NCI-H2196 (cell line): ENCODE measurements around the gene ACAN.

Experiments used
- DNase-seq: peaks from one replicate; lab custom pipeline; 2025; ENCODE audit not compliant: unreplicated experiment; lab: John Stamatoyannopoulos, UW

ACAN gene

DNA sequence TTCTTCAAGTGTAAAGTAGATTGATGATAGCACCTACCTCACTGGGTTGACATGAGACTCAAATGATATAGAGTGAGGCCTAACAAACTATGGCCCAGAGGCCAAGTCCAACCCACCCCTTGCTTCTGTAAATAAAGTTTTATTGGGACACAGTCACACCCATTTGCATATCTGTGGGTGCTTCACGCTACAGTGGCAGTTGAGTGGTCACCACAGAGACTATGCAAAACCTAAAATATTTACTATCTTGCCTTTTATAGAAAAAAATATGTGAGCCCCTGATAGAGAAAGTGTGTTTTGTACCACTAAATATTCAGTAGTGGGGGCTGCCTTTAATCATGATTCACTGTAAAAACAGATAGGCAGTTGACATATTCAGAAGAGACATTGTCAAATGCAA lies 38.0 kb downstream of the ACAN start:
- no peak for DNase-seq

DNA sequence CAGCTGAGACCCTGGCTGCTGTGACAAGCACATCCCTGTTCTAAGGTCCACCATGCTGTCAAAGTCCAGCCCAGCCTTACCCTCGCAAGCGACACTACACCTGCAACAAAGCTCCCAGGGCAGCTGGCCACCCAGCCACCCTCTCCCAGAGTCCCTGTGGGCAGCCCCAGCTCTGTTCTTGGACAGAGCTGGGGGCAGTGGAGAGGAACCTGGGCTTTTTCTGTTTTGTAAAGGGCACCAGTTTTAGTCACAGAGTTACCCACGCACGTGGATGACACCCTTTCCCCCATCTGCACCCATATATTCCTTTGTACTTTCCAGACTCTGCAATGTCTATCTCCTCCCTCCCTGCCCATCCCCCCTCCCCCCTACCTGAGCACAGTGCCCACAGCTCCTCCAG lies 38.9 kb downstream of the ACAN start:
- DNase-seq, result no peak

GRCh38 chr15:88843334-88843733 lies 40.1 kb downstream of the ACAN start:
- DNase-seq, result no peak

DNA sequence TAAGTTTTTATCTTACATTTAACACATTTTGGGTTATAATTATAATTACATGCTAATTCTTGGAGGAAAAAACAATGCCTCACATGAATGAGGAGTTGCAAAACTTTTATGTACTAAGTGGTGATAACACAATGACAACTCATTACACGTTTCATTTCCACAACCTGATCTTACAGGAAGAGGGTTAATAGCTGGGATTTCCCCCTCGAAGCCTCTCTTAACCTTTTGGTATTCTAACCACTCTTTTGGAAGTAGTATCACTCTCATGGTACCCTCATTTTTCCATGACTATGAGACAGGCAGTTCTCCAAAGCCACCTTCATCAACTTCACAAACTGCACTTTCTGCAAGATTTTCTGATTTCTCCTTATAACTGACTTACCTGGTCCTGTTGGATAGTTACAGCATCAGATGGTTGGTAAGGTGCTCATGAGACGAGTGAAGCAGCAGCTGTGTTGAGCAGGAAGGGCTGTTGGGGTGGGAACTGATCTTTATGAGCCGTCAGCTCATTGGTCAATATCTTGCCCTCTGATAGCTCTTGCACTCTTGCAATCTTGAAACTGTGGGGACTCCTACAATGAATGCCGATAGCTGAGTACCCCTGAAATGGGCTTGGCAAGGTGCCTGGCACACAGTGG lies 41.6 kb downstream of the ACAN start:
- no peak for DNase-seq

GRCh38 chr15:88845616-88846015 lies 42.4 kb downstream of the ACAN start:
- DNase-seq, result no peak

DNA sequence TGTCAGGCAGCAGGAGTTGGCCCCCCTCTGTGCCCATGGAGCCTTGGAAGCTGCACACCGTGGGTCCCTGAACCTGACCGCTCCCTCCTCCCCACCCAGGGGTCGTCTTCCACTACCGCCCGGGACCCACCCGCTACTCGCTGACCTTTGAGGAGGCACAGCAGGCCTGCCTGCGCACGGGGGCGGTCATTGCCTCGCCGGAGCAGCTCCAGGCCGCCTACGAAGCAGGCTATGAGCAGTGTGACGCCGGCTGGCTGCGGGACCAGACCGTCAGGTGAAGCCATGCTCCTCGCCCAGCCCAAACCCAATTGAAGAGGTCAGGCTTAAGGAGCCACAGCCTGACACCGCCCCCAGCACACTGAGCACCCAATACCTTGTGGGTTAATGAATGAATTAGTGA lies 43.9 kb downstream of the ACAN start:
- DNase-seq, result no peak

GRCh38 chr15:88848203-88848602 lies 45.0 kb downstream of the ACAN start:
- no peak for DNase-seq

DNA sequence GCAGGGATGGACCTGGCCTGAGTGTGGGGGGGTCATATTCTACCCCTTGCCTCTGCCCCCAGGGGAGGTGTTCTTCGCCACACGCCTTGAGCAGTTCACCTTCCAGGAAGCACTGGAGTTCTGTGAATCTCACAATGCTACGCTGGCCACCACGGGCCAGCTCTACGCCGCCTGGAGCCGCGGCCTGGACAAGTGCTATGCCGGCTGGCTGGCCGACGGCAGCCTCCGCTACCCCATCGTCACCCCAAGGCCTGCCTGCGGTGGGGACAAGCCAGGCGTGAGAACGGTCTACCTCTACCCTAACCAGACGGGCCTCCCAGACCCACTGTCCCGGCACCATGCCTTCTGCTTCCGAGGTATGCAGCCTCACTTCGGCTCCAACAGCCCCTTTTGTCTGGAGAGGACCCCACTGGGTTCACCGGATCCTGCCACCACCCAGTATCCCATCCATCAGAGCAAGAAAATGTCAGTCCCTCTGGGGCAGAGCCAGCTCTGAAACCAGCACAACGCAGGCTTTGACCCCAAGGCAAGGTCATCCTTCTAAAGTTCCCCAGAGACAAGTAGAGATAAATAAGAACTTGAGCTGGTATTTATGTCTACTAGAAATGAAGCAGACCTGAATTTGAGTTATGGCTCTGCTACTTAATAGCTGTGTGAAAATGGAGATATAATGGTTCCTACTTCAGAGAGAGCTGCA lies 46.3 kb downstream of the ACAN start:
- no peak for DNase-seq

DNA sequence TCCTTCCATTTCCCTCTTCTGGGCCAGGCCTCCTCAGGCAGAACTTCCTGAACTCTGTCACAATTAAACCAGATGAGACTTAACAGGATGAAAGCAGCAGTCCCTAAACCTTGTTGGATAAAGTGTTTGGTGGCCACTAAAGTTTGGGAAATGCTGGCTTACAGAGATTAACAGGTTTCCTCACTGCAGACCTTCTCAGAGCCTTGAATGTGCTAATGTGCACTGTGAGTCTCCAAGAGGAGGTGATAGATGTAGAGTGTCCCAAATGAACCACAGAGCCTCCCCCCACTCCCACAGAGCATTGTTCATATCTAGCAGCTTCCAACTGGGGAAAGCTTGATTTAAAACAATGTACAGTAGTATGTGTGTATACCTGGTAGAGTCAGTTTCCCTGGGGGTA lies 49.2 kb downstream of the ACAN start:
- DNase-seq, result no peak

GRCh38 chr15:88858934-88859333 lies 55.7 kb downstream of the ACAN start:
- peak; percentile 0 for DNase-seq

- DNase-seq, result no peak
Measured at GRCh38 chr15:88859550-88859949, 56.3 kb downstream of the ACAN start.

DNA sequence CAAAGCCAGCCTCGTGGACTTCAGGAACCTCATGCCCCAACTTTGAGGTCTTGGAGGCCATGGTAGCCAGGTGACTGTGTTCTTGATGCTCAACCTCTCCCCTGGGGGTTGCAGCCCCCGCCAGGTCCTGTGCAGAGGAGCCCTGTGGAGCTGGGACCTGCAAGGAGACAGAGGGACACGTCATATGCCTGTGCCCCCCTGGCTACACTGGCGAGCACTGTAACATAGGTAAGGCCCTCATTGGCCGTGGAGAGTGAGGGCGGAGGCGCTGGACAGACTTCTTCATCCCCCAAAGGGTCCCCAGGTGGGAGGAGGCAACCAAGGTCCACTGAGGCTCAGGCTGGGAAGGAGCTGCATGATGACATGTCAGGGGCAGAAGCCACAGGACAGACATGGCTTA lies 57.0 kb downstream of the ACAN start:
- DNase-seq, result no peak

- no peak for DNase-seq
Measured at GRCh38 chr15:88863412-88863811, 60.2 kb downstream of the ACAN start.

DNA sequence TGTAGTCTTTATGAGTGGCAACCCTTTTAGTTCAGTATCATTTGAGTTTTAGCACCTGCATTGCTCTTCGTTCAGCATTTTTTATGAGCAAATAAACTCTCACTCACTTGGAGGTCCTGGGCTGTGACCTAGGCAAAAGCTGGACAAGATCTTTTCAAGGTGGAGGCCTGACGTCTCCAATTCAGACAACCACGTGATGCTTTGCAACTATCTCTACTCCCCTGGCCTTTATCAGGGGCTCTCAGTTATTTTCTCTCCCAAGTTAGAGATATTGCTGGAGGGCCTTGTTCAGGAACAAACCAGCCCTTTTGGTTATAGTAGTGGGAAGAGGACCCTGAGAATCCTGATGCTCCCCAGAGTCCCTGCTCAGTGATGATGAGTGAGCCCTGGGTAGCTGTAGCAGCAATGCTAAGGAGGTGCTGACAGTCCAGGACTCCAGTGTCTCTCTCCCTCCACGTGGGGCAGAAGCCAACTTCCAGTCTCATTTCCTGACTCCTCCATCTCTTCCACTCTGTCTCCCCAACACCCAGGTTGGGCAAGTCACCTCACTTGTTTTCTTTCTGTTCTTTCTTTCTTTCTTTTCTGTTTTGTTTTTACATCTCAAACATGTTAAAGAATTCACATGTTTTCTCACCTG lies 61.7 kb downstream of the ACAN start:
- no peak for DNase-seq

GRCh38 chr15:88865498-88866099 lies 62.4 kb downstream of the ACAN start:
- no peak for DNase-seq

GRCh38 chr15:88866295-88866881 lies 63.2 kb downstream of the ACAN start:
- DNase-seq, result no peak

- DNase-seq, result no peak
Measured at GRCh38 chr15:88871313-88871712, 68.1 kb downstream of the ACAN start.

- no peak for DNase-seq
Measured at GRCh38 chr15:88872106-88872505, 68.9 kb downstream of the ACAN start.

GRCh38 chr15:88872706-88873105 lies 69.5 kb downstream of the ACAN start:
- DNase-seq, result no peak

- no peak for DNase-seq
Measured at GRCh38 chr15:88873786-88874185, 70.5 kb downstream of the ACAN start.

DNA sequence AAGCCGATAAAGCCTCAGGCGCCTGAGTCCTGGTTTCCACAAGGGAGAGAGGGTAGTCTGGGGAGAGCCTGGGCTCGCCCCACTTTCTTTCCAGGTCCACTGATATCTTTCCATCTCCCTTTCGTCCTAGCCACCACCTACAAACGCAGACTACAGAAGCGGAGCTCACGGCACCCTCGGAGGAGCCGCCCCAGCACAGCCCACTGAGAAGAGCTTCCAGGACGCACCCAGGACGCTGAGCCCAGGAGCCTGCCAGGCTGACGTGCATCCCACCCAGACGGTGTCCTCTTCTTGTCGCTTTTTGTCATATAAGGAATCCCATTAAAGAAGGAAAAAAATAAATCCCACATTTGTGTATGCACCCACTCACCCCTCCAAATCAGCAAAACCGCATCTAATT lies 71.0 kb downstream of the ACAN start:
- no peak for DNase-seq

DNA sequence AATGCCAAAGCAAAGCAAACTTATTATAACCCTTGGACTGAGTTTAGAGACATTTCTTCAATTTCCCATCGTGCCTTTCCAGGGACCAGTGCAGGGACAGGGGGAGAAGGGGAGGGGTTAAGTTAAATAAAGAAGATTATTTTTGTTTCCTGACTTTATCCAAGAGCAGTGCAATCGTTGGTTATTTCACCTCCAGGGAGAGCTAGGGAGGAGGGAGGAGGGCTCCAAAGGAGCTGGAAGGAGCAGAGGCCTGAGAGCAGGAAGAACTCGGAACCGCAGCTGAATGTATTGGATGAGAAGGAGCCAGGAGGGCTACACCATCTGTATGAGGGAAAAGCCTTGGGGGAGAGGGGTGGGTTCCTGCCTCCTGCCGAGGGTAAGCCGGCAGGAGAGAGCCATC lies 71.4 kb downstream of the ACAN start:
- DNase-seq, result no peak
